HL-60/S4 treated with phorbol 12-myristate 13-acetate at 8.2 ng/mL for 4 days and 3 days (cell line): Measurements from ENCODE around the gene ROBO1.

Experiments
- in situ Hi-C: fragments of 300-500 bp; cut with MboI; formaldehyde crosslinking; loops from 2 replicates; pipeline ENCODE4 v1.15.0; 2022; ENCODE audit warnings: low sequenced_read_pairs

The ROBO1 gene

DNA sequence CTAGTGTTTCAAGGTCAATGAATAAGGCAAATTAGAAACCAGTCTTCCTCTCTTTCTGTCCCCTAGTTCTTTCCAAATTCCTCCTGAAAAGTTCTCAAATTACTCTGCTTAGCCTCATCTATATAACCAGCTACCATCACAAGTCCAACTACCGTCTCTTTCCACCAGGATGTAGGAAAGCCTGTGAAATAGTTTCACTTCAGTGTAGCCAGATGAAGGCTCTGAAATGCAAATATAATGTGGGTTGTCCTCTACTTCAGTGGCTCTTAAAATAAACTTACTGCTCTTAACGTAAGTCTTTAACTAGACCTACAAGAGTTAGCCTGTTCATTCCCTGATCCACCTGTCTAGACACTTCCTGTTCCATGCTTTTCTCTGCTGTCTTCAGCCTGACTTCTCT lies 827.7 kb downstream of the ROBO1 start:
- in situ Hi-C loops, result no loop called here

- in situ Hi-C loops, result no loop called here
These were observed 830.3 kb downstream of the ROBO1 start for GRCh38 chr3:78937475-78937874.

- in situ Hi-C loops, result no loop called here
These were observed 840.0 kb downstream of the ROBO1 start for GRCh38 chr3:78927759-78928158.

GRCh38 chr3:78926523-78926922 lies 841.3 kb downstream of the ROBO1 start:
- in situ Hi-C loops, result no loop called here

DNA sequence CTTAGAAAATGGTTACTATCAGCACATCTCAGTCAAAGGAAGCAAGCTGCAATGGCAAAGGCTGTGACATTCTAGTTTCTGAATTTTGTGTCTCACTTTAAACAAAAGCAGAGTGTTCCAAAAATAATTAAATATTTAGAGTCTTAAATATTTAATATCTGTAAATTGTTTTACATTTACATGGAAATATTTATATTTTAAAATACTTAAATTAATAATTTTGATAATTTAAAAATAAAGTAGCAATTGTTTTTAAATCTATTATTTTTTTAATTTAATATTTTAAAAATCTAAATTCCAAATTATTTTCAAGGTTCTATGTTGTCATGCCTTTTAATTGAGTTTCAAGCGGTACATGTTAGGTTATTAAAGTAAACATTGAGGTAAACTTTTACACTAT lies 843.1 kb downstream of the ROBO1 start:
- in situ Hi-C loops, result no loop called here

DNA sequence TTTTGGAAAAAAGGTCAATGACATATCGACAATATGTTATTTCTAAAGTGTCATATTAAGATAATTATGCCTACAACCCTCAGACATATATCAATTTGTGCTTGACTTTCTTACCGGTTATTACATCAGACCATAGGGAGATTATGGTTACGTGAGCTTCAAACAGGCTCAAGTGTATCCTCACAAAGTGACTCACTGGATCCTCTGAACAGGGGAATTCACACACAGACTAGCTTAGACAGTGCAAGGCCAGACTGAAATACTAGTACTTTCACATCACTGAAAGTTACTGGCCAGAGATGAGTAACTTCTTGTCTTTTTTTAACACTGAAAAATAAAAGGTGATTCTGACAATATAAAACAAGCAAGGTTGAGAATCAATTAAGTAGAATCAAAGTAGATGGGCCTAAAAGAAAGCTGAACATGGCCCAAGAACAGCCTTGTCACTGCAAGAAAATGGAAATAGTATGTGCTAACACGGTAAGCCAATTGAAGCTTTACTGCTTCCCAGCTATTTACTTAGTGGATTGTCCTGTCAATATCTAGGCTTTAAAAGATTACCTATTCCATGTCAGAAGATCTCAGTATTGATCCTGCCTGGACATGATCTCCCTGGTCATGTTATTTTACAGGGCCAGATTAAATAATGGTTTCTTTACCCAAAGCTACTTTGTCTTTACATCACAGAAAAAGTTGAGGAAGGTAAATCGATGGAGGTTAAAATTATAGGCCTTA lies 848.6 kb downstream of the ROBO1 start:
- in situ Hi-C loops, result no loop called here

GRCh38 chr3:78918361-78919020 lies 849.3 kb downstream of the ROBO1 start:
- in situ Hi-C loops, result no loop called here

DNA sequence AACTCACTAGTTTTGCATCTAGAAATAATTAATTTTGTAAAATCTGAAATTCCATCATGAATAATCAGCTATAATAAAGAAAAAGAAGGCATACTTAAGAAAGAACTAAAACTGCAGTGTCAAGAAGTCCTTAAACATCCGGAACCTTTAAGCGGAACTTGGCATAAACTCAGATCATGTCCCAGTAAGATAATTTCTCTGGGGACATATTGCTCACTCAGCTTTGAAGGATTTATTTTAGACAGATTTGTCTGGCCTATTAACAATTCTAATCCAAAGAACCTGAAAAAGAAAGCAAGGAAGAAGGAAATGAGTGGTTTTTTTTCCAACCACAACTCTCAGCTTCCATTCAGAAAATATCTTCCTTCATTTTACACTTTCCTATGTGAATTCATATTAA lies 850.3 kb downstream of the ROBO1 start:
- in situ Hi-C loops, result no loop called here

- in situ Hi-C loops, result no loop called here
These were observed 854.1 kb downstream of the ROBO1 start for GRCh38 chr3:78913711-78914110.

- in situ Hi-C loops, result no loop called here
These were observed 855.1 kb downstream of the ROBO1 start for GRCh38 chr3:78912687-78913086.

DNA sequence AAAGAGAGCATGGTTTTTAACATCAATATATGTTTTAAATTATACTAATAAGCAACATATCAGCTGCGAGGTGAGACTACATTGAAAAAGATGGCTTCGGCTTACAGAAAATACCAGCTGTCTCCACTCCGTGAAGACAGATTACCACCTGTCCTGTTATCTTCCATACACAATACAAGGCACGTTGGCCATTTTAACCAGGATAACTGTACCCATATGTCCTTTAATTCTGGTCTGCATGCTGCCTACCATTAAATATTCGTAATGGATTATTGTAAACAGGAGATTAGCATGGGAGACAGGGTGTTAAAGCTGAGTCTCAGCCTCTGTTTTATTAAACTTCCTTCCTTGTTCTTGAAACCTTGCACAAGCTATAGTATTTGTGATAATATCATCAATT lies 855.5 kb downstream of the ROBO1 start:
- in situ Hi-C loops, result no loop called here

- in situ Hi-C loops, result no loop called here
These were observed 856.4 kb downstream of the ROBO1 start for GRCh38 chr3:78911394-78911793.

GRCh38 chr3:78908236-78908635 lies 859.6 kb downstream of the ROBO1 start:
- in situ Hi-C loops, result no loop called here

DNA sequence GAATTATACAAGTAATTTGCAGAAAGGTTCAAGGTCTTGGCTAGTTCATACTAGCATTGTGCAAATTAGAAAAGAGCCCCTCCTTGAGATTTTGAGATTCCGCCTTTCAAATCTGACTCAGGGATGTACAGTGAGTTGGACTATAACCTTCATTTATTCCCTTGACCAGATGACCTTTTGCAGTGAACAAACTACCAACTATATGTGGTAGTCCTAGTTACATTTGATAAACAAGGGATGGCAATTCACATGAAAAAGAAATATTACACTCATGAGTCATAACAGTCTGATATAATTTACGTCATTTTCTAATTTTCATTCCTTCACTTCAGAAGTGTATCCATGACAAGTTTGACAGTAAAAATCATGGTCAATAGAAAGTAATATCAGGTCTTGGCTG lies 860.4 kb downstream of the ROBO1 start:
- in situ Hi-C loops, result no loop called here

DNA sequence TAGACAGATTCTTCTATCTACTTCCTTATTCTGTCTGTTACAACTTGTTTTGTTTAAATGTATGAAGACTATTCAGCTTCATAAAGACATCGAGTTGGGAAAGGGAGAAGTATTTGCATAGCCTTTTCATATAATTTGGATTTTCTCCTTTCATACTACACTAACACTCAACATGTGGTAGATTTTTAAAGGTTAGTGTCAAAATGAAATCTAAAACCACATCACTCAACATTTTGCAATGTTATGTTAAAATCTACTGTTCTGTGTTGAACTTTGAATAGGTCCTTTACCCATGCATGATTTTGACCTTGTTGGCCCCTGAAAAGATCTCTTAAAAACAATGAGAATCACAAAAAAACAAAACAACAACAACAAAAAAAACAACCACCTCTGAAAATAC lies 860.9 kb downstream of the ROBO1 start:
- in situ Hi-C loops, result no loop called here

DNA sequence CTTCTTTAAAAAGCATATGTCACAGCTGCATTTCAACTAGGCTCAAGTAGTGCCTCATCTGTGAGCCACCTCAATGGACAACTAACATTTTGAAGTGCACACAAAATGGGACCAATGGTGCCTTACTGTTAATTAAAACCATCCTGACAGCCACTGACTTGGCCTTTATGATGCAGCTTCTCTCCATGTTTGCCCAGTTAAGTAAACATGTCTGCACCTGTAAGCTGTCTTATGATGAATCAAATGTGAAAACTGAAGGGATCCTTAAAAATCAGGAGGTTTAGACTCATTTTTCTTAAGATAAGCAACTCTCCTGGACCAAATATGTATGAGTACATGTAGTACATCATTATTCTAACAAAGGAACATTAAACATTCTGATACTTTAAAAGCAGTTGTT lies 861.6 kb downstream of the ROBO1 start:
- in situ Hi-C loops, result no loop called here

DNA sequence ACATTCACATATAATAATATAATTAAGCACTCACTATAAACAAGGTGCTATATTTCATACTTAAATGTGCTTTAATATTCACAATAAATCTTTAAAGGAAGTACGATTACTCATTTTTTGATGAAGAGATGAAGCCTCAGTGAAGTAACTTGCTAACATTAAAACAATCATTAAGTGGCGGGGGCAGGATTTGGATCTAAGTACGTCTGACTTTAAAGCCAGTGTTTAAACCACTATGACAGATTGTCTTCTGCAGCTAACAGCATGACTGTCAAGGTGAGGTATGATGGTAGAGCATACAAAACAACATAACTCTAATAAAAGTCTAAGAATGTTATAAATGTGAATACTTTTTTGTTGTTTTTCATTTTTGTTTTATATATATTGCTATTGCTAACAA lies 862.1 kb downstream of the ROBO1 start:
- in situ Hi-C loops, result no loop called here

GRCh38 chr3:78901544-78901943 lies 866.3 kb downstream of the ROBO1 start:
- in situ Hi-C loops, result no loop called here

DNA sequence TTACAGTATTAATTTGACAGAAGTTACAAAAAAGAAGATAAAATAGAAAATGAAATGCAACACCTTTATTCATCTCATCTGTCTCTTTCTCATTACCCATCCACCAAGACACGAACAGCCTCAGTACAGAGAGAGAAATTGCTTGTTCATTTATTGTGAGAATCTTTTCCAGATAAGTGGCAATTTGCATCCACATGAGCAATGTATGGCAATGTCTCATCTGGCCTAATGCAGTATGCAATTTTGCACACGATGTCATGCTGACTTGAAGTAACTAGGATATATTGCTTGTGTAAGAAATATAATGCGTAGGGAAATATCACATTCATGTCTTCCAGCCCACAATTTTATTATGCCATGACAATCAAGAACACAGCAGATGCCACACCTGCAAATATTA lies 866.9 kb downstream of the ROBO1 start:
- in situ Hi-C loops, result no loop called here

- in situ Hi-C loops, result no loop called here
These were observed 867.4 kb downstream of the ROBO1 start for GRCh38 chr3:78900426-78900825.

GRCh38 chr3:78895528-78895927 lies 872.3 kb downstream of the ROBO1 start:
- in situ Hi-C loops, result no loop called here

- in situ Hi-C loops, result no loop called here
These were observed 873.0 kb downstream of the ROBO1 start for GRCh38 chr3:78894787-78895186.

DNA sequence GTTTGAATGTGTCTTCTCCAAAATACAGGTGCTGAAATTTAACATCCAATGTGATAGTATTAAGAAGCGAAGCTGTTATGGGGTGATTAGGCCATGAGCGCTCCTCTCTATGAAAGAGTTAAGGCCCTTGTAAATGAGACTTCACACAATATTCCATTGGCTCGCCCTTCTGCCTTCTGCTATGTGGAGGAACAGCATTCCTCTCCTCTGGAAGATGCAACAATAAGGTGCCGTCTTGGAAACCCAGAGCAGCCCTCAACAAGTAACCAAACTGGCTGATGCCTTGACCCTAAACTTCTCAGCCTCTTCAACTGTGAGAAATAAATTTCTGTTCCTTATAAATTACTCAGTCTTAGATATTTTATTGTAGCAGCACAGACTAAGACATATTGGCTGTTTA lies 874.6 kb downstream of the ROBO1 start:
- in situ Hi-C loops, result no loop called here
